MM.1S (cell line): ENCODE measurements around the gene IFNE.

Experiments used
- DNase-seq: peaks from one replicate; pipeline ENCODE4 v3.0.0-alpha.2; 2015
- H2AFZ ChIP-seq: fragments of 300-600 bp; sonication (generic); 2 replicates; pipeline ENCODE4 v1.6.0; 2016; ENCODE audit warnings: antibody characterized with exemption, low read length
- H3F3A ChIP-seq: fragments of 300-600 bp; sonication (generic); 2 replicates; pipeline ENCODE4 v1.6.1; 2016; ENCODE audit warnings: mild to moderate bottlenecking, antibody characterized with exemption, low read length, moderate library complexity, mixed read lengths; ENCODE audit not compliant: insufficient read depth
- H3K27ac ChIP-seq: fragments of 300-600 bp; sonication (generic); 2 replicates; pipeline ENCODE4 v1.5.1; 2016; ENCODE audit warnings: mild to moderate bottlenecking, low read length
- H3K27me3 ChIP-seq: fragments of 300-600 bp; sonication (generic); replicated peaks from 2 replicates; pipeline ENCODE4 v1.6.0; 2016; ENCODE audit warnings: low read length; ENCODE audit not compliant: insufficient read depth
- H3K36me3 ChIP-seq: fragments of 300-600 bp; sonication (generic); replicated peaks from 2 replicates; pipeline ENCODE4 v1.6.1; 2016; ENCODE audit warnings: mild to moderate bottlenecking, low read length, mixed read lengths; ENCODE audit not compliant: insufficient read depth
- H3K4me1 ChIP-seq: fragments of 300-600 bp; sonication (generic); 2 replicates; pipeline ENCODE4 v1.6.1; 2016; ENCODE audit warnings: low read length, mixed read lengths
- H3K4me2 ChIP-seq: fragments of 300-600 bp; sonication (generic); 2 replicates; pipeline ENCODE4 v1.6.0; 2016; ENCODE audit warnings: low read depth, low read length
- H3K4me3 ChIP-seq: fragments of 300-600 bp; sonication (generic); 2 replicates; pipeline ENCODE4 v1.5.1; 2016; ENCODE audit warnings: low read length, mixed read lengths
- H3K79me2 ChIP-seq: fragments of 300-600 bp; sonication (generic); 2 replicates; pipeline ENCODE4 v1.6.1; 2016; ENCODE audit warnings: mixed run types, low read length, mixed read lengths
- H3K9ac ChIP-seq: fragments of 300-600 bp; sonication (generic); 2 replicates; pipeline ENCODE4 v1.6.1; 2016; ENCODE audit warnings: low read length, mixed read lengths
- H3K9me2 ChIP-seq: fragments of 300-600 bp; sonication (generic); replicated peaks from 2 replicates; pipeline ENCODE4 v1.6.1; 2016; ENCODE audit warnings: mild to moderate bottlenecking, low read length, mixed read lengths; ENCODE audit not compliant: insufficient read depth
- H3K9me3 ChIP-seq: fragments of 300-600 bp; sonication (generic); replicated peaks from 2 replicates; pipeline ENCODE4 v1.6.1; 2016; ENCODE audit warnings: mild to moderate bottlenecking, low read length, mixed read lengths; ENCODE audit not compliant: insufficient read depth
- H4K20me1 ChIP-seq: fragments of 300-600 bp; sonication (generic); 2 replicates; pipeline ENCODE4 v1.6.1; 2016; ENCODE audit warnings: mild to moderate bottlenecking, low read length, moderate library complexity, mixed read lengths; ENCODE audit not compliant: insufficient read depth
- CTCF ChIP-seq: fragments of 300-600 bp; sonication (generic); IDR thresholded peaks from 2 replicates; pipeline ENCODE4 v1.5.1; 2016; ENCODE audit warnings: antibody characterized with exemption, low read length, mixed read lengths
- EZH2 ChIP-seq: fragments of 300-600 bp; sonication (generic); optimal IDR thresholded peaks from 2 replicates; pipeline ENCODE3; 2017; ENCODE audit warnings: low read depth, mild to moderate bottlenecking, antibody characterized with exemption, low read length, mixed read lengths
- EZH2phosphoT487 ChIP-seq: fragments of 300-600 bp; sonication (generic); IDR thresholded peaks from 2 replicates; pipeline ENCODE4 v1.6.1; 2018; ENCODE audit warnings: antibody characterized with exemption, low read length

IFNE gene

GRCh38 chr9:21434202-21435014 lies 47.7 kb downstream of the IFNE start:
- Histone ChIP-seq H3F3A (no peaks in the 10 kb centered on the region), H3K4me2 (no peak overlapping the region), H3K9me3 (no peaks in the 10 kb centered on the region), H3K4me1 (no peaks in the 10 kb centered on the region), H3K4me3 (no peak overlapping the region), H2AFZ (no peak overlapping the region), H3K79me2 (no peaks in the 10 kb centered on the region), H3K27ac (no peak overlapping the region), H3K27me3 (no peaks in the 10 kb centered on the region), H3K36me3 (no peaks in the 10 kb centered on the region), H3K9ac (no peak overlapping the region), H3K9me2 (no peaks in the 10 kb centered on the region), H4K20me1 (no peaks in the 10 kb centered on the region)
- peak; percentile 55 for DNase-seq
- TF ChIP-seq EZH2 (no peak), CTCF (peak; percentile 48), EZH2phosphoT487 (no peak)

GRCh38 chr9:21432672-21433425 lies 49.3 kb downstream of the IFNE start:
- no peak for DNase-seq
- H3K4me3 ChIP-seq, result no peak overlapping the region
- no peaks in the 10 kb centered on the region for H3K9me3 ChIP-seq
- H3K36me3 ChIP-seq, result no peaks in the 10 kb centered on the region
- no peaks in the 10 kb centered on the region for H4K20me1 ChIP-seq
- TF ChIP-seq CTCF (no peak), EZH2phosphoT487 (no peak), EZH2 (no peak)
- H3K9me2 ChIP-seq, result no peaks in the 10 kb centered on the region
- no peaks in the 10 kb centered on the region for H3F3A ChIP-seq
- H3K4me1 ChIP-seq, result no peaks in the 10 kb centered on the region
- no peak overlapping the region for H3K9ac ChIP-seq
- H3K27ac ChIP-seq, result no peak overlapping the region
- no peak overlapping the region for H2AFZ ChIP-seq
- no peak overlapping the region for H3K4me2 ChIP-seq
- no peaks in the 10 kb centered on the region for H3K27me3 ChIP-seq
- no peaks in the 10 kb centered on the region for H3K79me2 ChIP-seq
